Measurements from ENCODE around the gene HEXIM2. TPM values are rescaled to one million over a fixed set of nuclear protein-coding genes. Genes with fewer than 3 reads are reported as not detected.

The HEXIM2 gene
- total RNA-seq, 2 donors from 2014 or later, result 1.5 TPM; not detected in 1

DNA sequence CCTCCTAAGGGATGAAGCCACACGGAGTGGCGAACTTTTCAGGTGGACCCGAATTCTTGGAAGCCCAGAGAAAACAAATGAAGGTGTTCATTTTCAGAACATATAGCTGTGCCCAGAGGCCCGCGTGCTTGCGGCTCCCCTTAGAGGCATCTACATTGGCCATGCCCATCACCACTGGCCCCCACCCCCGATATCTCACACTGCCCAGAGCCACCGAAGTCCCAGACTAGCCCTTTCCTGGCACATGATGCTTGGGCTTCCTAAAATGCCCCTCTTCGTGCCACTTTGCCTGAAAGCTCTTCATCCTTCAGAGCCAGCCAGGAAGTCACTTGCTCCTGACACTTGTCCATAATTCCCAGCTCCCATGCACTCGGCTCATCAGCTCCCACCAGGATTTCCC is 15.5 kb upstream of the HEXIM2 start:
- H3K4me3 ChIP-seq, result no peak overlapping the region
- peaks cover 10 to 33% of the 10 kb centered on the region in 2 donors for H3K4me1 ChIP-seq (ENCODE audit: control insufficient read depth in 1 of 2, low read depth in 2 of 2)
- H3K36me3 ChIP-seq, result no peaks in the 10 kb centered on the region
- H3K27ac ChIP-seq, result peak overlapping the region; percentile 98
- no peaks in the 10 kb centered on the region for H3K27me3 ChIP-seq (replicated peaks; ENCODE audit: insufficient read depth)
- ATAC-seq (ENCODE audit: insufficient number of reproducible peaks, low FRiP score, low read depth) (no peak), DNase-seq (ENCODE audit: low spot score) (no peak)
- no peaks in the 10 kb centered on the region for H3K9me3 ChIP-seq
- TF ChIP-seq, protein P1, sequence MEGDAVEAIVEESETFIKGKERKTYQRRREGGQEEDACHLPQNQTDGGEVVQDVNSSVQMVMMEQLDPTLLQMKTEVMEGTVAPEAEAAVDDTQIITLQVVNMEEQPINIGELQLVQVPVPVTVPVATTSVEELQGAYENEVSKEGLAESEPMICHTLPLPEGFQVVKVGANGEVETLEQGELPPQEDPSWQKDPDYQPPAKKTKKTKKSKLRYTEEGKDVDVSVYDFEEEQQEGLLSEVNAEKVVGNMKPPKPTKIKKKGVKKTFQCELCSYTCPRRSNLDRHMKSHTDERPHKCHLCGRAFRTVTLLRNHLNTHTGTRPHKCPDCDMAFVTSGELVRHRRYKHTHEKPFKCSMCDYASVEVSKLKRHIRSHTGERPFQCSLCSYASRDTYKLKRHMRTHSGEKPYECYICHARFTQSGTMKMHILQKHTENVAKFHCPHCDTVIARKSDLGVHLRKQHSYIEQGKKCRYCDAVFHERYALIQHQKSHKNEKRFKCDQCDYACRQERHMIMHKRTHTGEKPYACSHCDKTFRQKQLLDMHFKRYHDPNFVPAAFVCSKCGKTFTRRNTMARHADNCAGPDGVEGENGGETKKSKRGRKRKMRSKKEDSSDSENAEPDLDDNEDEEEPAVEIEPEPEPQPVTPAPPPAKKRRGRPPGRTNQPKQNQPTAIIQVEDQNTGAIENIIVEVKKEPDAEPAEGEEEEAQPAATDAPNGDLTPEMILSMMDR (IDR thresholded peaks at IDR 0.05), result no peak

DNA sequence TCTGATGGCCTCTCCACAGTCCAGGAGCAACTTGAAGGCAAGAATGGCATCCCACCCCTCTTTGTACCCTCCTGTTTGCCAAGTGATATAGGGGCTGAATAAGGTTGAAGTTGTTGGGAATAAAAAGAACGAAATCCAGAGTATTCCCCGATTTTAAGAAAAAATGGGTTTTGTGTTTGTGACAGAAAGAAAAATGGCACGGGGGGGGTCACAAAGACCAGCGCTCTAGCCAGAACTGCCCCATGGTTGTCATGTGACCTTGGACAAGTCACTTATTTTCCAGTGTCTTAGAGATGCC is 15.1 kb upstream of the HEXIM2 start:
- H3K27me3 ChIP-seq (replicated peaks; ENCODE audit: insufficient read depth), result no peaks in the 10 kb centered on the region
- H3K27ac ChIP-seq, result peak overlapping the region; percentile 98
- no peaks in the 10 kb centered on the region for H3K9me3 ChIP-seq
- peaks cover 14 to 37% of the 10 kb centered on the region in 2 donors for H3K4me1 ChIP-seq (ENCODE audit: control insufficient read depth in 1 of 2, low read depth in 2 of 2)
- no peaks in the 10 kb centered on the region for H3K36me3 ChIP-seq
- peak overlapping the region; percentile 86 for H3K4me3 ChIP-seq
- no peak for ATAC-seq (ENCODE audit: insufficient number of reproducible peaks, low FRiP score, low read depth)
- TF ChIP-seq, protein P1 (IDR thresholded peaks at IDR 0.05), result no peak
- DNase-seq (ENCODE audit: low spot score), result no peak

DNA sequence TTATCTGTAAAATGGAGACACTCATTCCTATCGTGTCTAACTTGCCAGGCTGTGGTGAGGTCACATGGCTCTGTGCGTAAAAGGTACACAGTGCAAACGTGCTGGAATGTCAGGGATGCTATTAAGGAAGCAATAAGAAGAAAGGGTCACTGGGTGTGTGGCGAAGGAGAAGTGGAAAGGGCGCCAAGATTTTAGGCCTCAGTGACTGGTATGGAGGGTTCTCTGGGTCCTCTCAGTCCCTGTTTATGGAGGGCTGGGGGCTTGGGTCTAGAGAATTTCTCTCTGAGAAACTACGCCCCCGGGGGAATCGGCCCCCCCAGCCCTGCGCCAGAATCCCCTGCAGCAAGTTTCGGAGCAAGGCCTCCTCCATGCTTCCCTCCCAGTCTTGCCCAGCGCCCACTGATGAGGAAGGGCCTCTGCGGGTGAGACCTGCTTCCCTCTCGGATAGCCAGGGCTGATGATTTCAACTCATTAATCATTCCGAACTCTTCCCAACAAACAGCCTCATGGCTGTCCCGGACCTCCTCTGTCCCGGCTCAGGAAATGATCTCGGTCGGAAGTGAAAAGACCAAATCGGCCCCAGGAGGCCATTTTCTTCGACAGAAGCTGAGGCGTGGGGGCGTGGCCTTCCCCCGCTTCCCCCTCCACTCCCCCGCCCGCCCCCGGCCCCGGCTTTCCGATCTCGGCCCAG is 14.6 kb upstream of the HEXIM2 start:
- Histone ChIP-seq H3K4me1 (ENCODE audit: control insufficient read depth in 1 of 2, low read depth in 2 of 2) (peaks cover 18 to 42% of the 10 kb centered on the region in 2 donors), H3K27ac (peak overlapping the region; percentile 98), H3K36me3 (no peaks in the 10 kb centered on the region), H3K9me3 (no peaks in the 10 kb centered on the region), H3K4me3 (peak overlapping the region; percentile 86), H3K27me3 (replicated peaks; ENCODE audit: insufficient read depth) (no peaks in the 10 kb centered on the region)
- ATAC-seq (ENCODE audit: insufficient number of reproducible peaks, low FRiP score, low read depth), result peak; percentile 4
- DNase-seq (ENCODE audit: low spot score), result no peak
- TF ChIP-seq, protein P1 (IDR thresholded peaks at IDR 0.05), result no peak

DNA sequence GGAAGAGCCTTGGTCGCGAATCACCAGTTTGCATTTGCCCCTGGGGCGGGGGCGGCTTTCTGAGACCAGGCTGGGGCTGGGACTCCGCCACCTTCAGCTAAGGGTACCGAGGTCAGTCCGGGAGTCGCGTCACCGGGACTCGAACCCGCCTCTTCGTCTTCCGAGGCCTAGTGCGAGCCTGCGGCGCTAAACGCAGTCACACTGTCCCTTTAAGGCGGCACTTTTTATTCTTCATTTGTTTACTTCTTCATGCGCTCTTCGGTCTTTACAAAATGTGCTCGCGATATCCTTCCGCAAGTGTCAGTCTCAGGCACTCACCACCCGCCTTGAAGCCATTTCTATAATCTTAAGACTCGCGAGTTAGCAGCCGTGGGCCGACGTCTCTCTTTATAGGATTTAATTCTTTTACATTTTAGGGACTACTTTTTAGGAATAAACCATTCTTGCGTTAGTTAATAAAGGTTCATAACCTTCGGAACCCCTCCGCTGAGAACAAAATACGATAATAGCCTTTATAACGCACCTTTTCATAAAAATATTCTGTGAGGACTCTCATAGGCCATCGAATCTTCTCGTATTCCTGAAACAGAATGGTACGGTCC is 14.0 kb upstream of the HEXIM2 start:
- peak overlapping the region; percentile 98 for H3K27ac ChIP-seq
- H3K4me3 ChIP-seq, result peak overlapping the region; percentile 86
- no peaks in the 10 kb centered on the region for H3K36me3 ChIP-seq
- DNase-seq (ENCODE audit: low spot score), result no peak
- peaks cover 18 to 48% of the 10 kb centered on the region in 2 donors for H3K4me1 ChIP-seq (ENCODE audit: control insufficient read depth in 1 of 2, low read depth in 2 of 2)
- peak; percentile 26 for ATAC-seq (ENCODE audit: insufficient number of reproducible peaks, low FRiP score, low read depth)
- TF ChIP-seq, protein P1 (IDR thresholded peaks at IDR 0.05), result no peak
- H3K9me3 ChIP-seq, result no peaks in the 10 kb centered on the region
- no peaks in the 10 kb centered on the region for H3K27me3 ChIP-seq (replicated peaks; ENCODE audit: insufficient read depth)

DNA sequence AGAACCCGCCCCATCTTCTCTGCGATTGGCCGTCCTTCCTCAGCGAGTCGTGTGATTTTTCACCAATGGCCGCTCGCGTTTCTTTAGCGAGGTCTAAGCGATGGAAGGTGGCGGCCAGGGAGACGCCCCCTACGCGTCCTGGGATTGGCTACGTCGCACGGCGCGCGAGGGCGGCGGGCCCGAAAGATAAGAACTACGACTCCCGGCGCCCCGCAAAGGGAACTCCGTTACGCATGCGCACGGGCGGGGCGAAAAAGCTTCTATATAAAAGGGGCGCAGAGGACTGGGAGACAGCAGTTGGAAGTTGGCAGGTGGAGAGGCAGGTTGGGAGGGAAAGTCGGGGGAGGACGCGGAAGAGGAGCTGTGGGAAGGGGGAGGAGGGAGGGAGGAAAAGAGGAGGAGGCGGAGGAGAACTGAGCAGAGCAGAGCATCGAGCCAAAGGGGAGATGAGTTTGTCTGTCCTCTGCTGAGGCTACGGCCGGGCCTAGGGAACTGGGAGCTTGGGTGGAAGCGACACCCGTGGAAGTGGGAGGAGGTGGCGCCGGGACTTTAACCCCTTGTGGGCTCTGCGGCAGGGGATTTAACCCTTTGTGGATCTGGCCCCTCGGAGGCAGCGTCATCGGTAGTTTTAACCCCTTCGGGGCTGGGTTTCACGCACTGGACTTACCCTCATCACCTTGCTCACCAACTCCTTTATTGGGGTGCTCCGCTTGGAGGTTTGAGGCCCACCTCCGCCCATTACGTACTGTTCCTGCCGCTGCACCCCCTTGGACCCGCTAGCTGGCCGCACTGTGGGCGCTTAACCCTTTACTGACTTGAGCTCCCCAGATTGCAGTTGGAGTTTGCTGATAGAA is 13.3 kb upstream of the HEXIM2 start, which contains the start of gene HEXIM1:
HEXIM1 (plus strand) TSS at position 293 of the 854 bp plus-strand sequence. CDS start 716 bp downstream, outside the sequence.
- Histone ChIP-seq H3K4me1 (ENCODE audit: control insufficient read depth in 1 of 2, low read depth in 2 of 2) (peaks cover 18 to 50% of the 10 kb centered on the region in 2 donors), H3K9me3 (no peaks in the 10 kb centered on the region), H3K27ac (peak within 1 kb of the TSS; percentile 98), H3K36me3 (no peaks in the 10 kb centered on the region), H3K4me3 (peak within 1 kb of the TSS; percentile 86), H3K27me3 (replicated peaks; ENCODE audit: insufficient read depth) (no peaks in the 10 kb centered on the region)
- TF ChIP-seq, protein P1 (IDR thresholded peaks at IDR 0.05), result no peak
- ATAC-seq (ENCODE audit: insufficient number of reproducible peaks, low FRiP score, low read depth) (peak; percentile 66), DNase-seq (ENCODE audit: low spot score) (peak; percentile 98)
